HG02938 (cell line): ENCODE results near the gene ULK4.
A peak's percentile ranks its signal among the peaks of the same experiment; 100 is the strongest.
"Not testable (repeated sequence)": the region's sequence is repeated elsewhere in the genome, so short reads cannot be mapped to it uniquely, and the experiment has no call there.

Experiments
- ATAC-seq: cut with Tn5 transposase; IDR thresholded peaks from one replicate; pipeline ENCODE4 v1.9.1; 2021; ENCODE audit warnings: mild to moderate bottlenecking, moderate library complexity; ENCODE audit not compliant: unreplicated experiment

The ULK4 gene

DNA sequence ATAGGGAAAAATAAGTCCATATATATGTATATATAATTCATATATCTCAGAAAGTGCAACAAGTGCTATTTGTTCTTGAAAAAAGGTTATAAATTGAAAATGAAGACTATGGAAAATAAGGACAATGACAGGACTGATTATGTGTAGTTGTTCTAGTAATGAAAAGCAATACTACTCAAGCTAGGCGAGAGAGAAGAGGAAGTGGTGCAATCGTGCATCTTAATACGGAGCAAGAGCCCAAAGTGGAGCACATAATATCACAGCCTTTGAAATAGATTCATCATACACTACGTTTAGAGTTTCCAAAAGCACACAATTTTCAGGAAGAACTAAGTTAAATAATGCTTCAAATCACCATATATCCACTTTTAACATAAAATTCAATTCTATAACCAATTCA is 87.9 kb downstream of the ULK4 start:
- ATAC-seq = no peak

GRCh38 chr3:41872157-41872556 is 89.7 kb downstream of the ULK4 start:
- ATAC-seq = no peak

- no peak for ATAC-seq
Measured at GRCh38 chr3:41867533-41867932, 94.4 kb downstream of the ULK4 start.

DNA sequence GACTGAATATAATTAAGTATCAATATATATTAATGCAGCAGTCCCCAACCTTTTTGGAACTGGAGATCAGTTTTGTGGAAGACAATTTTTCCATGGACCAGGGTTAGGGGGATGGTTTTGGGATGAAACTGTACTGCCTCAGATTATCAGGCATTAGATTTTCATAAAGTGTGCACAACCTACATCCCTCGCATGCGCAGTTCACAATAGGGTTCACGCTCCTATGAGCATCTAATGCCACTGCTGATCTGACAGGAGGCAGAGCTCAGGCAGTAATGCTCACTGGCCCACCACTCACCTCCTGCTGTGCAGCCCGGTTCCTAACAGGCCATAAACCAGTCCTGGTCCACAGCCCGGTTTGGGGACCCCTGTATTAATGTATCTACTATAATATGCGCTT is 95.6 kb downstream of the ULK4 start:
- ATAC-seq = no peak

DNA sequence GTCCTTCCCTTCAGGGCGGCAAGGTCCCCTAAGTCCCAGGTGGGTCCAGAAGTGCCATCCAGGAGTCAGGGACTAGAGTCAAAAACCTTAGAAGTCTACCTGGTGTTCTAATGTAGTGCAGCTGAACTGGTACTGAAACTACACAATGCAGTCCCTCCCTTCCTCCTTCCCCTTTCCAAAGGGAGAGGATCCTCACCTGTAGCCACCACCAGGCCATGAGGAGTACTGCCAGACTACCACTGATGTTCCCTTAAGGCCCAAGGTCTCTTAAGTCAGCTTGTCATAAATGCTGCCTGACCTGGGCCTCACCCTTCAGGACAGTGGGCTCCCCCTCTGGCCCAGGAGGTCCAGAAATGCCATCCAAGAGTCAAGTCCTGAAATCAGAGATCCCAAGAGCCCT is 98.9 kb downstream of the ULK4 start:
- no peak for ATAC-seq

- not testable (repeated sequence) for ATAC-seq
Measured at GRCh38 chr3:41860489-41860888, 101.4 kb downstream of the ULK4 start.

GRCh38 chr3:41854956-41855355 is 106.9 kb downstream of the ULK4 start:
- no peak for ATAC-seq

DNA sequence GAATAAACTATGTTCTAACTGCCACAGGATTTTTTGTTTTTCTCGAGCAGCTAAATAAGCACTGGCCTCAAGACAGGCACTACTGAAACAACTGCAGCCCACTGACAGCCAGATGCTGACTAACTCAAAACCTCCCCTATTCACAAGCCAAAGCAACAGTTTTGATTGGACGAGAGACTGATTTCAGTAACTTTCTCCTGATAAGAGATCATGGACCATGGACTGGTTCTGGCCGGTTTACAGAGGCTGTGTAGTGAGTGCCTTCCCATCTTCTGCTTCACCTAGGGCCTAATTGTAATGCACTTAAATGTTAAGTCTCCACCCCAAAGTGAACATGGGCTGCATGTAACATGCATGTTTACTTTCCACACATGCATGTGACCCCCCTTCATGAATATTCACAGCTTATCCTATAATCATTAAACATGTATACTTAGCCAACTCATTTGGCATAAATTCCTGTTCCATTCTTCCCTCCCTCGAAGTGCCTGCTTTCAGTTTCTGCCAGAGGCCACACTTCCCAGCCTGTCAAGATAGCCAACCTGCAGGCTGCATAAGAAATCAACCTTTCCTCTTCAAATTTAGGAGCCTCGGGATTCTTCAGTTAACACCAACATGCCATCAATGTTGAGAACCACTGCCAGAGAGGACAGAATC is 108.2 kb downstream of the ULK4 start:
- no peak for ATAC-seq

GRCh38 chr3:41848753-41849574 is 112.9 kb downstream of the ULK4 start:
- no peak for ATAC-seq

DNA sequence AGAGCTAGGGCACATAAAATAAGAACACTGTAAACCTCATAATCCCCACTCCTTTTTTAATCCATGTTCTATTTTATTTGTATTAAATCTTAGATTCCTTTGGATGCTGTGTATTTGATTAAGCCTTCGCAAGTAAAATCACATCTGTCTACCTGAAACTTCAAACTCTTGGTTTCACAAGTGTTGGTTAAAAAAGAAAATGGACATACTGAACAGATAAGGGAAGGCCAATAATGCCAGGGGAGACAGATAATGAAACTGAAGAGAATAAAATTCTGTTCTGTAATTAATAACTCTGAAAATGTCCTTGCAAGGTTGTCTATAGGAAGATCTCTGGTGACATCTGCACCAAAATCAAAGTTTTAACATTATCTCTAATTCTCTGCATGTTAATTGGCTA is 114.2 kb downstream of the ULK4 start:
- ATAC-seq = no peak

- ATAC-seq = peak; percentile 79
Measured at GRCh38 chr3:41846850-41847249, 115.1 kb downstream of the ULK4 start.

DNA sequence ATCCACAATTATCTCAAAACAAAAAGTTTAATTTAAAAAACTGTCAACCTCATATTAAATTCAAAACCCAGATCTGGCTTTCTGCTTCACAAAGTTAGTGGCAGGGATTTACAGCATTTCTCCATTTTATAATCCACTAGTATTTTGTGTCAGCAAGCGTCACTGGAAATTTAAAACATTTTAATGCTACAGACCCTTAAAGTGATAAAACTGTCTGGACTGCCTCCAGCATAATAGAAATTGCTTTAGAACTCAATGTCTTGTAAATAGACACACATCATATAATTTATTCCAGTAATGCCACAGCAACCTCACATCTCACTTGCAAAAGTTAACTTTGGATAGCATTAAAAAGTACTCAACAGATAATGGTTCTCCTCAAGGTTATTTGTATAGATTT is 116.1 kb downstream of the ULK4 start:
- ATAC-seq = no peak

GRCh38 chr3:41844256-41844655 is 117.6 kb downstream of the ULK4 start:
- ATAC-seq = not testable (repeated sequence)

DNA sequence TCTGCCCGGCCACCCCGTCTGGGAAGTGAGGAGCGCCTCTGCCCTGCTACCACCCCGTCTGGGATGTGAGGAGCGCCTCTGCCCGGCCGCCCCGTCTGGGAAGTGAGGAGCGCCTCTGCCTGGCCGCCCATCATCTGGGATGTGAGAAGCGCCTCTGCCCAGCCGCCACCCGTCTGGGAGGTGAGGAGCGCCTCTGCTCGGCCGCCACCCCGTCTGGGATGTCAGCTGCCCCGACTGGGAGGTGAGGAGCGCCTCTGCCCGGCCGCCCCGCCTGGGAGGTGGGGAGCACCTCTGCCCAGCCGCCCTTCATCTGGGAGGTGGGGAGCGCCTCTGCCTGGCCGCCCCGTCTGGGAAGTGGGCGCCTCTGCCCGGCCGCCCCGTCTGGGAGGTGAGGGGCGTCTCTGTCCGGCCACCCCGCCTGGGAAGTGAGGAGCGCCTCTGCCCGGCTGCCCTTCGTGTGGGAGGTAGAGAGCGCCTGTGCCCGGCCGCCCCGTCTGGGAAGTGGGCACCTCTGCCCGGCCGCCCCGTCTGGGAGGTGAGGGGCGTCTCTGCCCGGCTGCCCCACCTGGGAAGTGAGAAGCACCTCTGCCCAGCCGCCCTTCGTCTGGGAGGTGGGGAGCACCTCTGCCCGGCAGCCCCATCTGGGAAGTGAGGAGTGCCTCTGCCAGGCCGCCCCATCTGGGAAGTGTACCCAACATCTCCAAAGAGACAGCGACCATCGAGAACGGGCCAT is 120.8 kb downstream of the ULK4 start:
- ATAC-seq = not testable (repeated sequence)

DNA sequence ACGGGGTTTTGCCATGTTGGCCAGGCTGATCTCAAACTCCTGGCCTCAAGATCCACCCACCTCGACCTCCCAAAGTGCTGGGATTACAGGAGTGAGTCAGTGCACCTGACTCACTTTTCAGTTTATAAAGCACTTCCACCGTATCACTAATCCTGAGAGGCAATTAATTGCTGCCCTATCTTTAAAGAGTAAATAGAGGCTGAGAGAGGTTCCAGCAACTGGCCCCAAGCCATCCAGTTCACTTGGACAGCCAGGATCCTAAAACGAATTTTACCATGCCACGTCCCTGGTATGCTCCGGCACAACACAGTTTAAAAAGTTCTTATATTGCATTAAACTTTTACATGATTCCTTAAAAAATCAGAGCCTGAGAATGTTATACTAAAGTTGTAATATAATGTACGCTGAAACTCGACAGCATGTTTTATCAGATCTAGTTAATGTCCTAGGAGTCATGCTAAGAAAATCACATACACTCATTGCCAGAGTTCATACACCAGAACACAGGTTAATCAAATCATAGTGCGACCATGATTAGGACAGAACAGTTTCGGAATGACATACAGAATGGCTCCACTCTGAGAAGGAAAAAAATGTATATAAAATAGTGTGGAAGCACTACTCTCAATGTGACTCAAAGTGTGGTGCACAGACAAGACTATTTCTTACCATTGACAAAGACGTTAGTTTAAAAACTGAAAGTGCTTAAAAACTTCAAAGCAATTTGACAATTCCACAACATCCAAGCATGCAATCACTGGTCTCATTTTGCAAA is 125.4 kb downstream of the ULK4 start:
- peak; percentile 72 for ATAC-seq

DNA sequence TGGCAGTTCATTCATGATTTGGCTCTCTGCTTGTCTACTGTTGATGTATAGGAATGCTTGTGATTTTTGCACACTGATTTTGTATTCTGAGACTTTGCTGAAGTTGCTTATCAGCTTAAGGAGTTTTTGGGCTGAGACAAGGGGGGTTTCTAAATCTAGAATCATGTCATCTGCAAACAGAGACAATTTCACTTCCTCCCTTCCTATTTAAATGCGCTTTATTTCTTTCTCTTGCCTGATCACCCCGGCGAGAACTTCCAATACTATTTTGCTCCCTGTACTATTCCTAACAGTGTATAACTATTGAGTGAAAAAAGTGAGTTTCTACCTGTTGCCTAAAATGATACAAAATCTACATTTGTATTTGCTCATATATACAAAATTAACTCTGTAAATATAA is 128.3 kb downstream of the ULK4 start:
- ATAC-seq = no peak

DNA sequence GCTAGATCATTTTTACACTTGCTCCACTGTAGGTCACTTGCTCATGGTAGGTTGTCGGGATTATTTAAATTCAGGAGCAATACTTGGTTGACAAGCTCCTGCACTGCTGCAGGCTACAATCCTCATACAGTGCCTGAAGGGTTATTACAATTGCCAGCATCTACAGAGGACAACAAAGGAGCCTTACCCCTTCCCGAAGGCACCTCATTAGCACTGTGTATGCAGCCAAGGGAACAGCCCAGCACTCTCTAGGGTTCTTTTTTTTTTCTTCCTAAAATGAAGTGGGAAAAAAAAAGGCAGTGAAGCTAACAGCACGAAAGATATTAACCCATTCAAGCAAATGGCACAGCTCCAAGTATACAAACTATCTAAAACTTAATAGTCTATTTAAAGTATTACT is 142.7 kb downstream of the ULK4 start:
- ATAC-seq = no peak

- ATAC-seq = no peak
Measured at GRCh38 chr3:41808618-41809017, 153.3 kb downstream of the ULK4 start.

GRCh38 chr3:41808152-41808551 is 153.8 kb downstream of the ULK4 start:
- ATAC-seq = no peak

DNA sequence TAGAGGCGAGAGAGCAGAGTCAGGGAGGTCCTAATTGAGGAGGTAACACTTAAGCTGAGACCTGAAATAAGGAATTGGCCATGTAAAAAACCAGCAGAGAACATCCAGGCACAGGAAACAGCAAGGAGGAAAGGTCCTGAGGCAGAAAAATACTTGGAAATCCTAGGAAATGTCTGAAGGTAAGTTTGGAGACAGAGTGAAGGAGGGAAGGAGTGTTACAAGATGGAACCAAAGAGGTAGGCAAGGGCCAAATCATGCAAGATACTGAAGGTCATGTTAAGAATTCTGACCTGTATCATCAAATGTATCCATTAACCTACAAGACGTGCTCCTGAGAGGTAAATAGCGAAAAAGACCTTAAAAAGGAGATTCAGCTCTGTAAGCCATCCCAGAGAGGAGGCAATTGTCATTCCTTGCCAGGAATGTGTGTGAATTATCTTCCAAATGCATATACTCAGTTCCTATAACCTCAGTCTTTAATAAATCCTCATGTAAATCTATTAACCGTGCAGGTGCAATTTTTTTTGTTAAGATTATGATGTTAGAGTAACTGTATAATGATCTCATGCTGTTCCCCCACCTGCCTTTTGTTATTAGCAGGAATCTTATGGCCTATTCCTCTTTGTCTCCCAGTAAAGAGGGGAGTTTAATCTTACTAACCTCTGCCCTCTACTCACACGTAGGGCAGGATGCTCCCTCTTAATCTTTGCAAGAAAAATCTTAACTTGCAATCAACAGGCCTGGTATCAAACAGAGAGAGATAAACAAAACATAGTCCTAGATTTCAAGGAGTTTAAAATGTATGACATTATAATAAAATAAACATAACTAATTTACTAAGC is 166.9 kb downstream of the ULK4 start:
- no peak for ATAC-seq
